Measurements from ENCODE around the gene PRSS57.
A peak's percentile ranks its signal among the peaks of the same experiment; 100 is the strongest.
"Not testable (repeated sequence)": the region's sequence is repeated elsewhere in the genome, so short reads cannot be mapped to it uniquely, and the experiment has no call there.

PRSS57 gene

DNA sequence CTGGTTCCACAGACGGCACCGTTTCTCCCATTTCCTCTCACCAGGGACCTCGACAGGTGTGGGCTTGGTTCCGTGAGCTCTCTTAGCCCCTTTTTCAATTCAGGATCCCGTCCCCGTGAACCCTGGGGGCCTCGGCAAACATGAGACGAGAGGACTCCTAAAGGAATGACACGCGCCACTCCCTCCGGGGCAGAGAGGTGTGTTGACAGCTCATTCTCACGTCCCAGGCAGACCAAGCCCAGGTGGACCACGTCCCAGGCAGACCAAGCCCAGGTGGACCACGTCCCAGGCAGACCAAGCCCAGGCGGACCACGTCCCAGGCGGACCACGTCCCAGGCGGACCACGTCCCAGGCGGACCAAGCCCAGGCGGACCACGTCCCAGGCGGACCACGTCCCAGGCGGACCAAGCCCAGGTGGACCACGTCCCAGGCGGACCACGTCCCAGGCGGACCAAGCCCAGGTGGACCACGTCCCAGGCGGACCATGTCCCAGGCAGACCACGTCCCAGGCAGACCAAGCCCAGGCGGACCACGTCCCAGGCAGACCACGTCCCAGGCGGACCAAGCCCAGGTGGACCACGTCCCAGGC is 28.2 kb downstream of the PRSS57 start:
- not testable (repeated sequence) for DNase-seq

DNA sequence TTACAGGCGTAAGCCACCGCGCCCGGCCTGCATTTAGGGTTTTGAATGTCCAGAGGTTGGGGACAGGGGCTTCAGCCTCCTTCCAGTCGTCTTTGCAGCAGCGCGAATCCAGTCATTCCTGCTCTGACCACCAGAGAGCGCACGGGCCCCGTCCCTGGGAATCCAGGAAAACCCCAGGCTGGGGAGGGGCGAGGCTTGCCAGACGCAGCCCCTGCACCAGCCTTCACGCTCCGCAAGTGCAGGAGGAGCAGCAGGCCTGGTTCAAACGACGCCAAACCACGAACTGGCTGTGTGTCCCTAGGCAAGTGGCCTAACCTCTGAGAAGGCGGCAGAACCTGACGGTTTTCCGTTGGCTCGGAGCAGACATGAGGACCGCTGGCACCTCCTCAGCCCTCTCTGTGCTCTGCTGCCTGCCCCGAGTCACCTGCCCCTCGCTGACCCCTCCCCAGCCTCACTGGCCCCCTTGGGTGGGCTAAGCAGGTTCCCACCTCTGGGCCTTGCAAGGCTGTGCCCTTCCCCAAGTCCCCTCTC is 30.3 kb downstream of the PRSS57 start:
- DNase-seq: peak; percentile 38

DNA sequence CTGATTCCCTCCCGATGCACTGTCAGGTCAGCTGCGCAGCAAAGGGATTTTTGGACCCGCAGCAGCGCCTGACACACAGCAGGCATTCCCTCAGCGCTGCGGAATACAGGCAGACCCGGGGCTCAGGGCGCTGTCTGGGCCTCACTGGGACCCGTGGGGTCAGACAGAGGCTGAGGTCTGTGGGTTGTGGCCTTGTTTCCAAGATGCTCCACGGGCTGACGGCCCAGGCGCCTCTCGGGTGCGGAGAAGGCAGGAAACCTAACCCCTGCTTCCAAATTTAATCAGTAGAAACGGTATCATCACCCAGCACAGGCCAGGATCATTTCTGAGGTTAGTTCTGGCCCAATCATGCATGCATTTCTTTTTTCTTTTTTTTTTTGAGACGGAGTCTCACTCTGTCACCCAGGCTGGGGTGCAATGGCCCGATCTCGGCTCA is 31.6 kb downstream of the PRSS57 start:
- DNase-seq: no peak

DNA sequence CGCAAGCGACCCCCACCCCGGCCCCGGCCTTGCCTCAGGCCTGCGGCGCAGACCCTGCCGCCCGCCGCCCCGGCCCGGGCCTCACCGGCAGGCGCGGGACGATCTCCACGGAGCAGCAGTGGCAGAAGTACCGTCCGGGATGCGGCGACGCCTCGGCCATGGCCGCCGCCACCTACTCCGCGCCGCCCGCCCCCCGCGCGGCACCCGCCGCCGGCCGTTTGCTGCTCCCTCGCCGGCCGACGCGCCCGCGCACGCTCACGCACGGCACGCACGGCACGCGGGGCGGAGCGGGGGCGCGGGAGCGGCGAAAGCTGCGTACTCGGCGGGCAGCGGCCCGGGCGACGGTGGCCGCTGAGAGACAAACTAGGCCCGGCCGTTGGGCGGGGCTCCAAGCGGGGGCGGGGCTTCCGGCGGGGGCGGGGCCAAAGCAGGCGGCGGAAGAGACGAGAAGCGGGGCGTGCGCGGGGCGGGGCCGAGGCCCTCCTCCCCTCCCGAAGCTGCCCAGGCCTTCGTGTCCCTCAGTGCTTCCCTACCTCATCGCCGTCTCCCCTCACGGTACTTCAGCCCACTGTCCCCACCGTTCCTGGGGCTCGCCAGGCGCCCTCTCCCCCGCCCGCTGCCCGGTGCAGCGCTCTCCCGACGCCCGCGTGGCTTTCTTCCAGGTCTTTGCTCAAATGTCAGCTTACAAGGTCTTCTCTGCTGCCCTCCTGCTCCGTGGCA is 32.1 kb downstream of the PRSS57 start, which contains the start of gene RNF126:
RNF126 (minus strand) TSS at position 253 of the 720 bp plus-strand sequence; CDS start at position 160, 93 bp downstream.
- peak; percentile 49 for DNase-seq

DNA sequence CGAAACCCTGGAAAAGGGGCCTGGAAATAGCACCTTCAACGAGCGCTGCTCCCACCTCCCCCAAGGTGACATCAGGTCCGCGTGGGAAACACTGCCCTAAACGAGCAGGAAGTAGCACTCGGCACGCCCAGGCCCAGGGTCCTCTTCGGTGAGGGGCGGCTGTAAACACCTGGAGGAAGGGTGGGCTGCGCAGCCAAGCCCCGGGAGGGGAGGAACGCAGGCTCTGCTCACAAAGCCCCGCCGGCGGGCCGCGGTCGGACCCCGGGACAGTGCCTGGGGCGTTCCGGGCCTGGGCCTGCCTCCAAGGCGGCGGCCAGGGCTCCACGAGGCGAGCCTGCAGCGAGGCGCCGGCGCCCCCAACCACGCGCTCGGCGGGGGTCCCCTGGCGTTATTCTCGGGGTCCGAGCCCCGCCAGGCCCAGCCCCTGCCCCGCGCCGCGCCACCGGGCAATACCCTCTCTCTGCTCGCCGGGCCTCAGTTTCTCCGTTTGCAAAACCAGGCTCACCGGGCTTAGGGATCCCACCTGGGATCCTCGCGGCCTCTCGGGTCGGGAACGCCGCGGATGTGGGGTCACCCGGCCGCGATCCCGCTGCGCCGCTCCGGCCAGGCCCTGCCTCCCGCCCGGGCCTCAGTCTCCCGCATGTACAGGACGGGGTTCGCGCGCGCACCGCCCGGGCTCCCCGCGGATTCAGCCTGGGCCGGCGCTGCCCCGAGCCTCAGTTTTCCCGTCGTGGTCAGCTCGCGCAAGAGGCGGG is 32.9 kb downstream of the PRSS57 start:
- no peak for DNase-seq

DNA sequence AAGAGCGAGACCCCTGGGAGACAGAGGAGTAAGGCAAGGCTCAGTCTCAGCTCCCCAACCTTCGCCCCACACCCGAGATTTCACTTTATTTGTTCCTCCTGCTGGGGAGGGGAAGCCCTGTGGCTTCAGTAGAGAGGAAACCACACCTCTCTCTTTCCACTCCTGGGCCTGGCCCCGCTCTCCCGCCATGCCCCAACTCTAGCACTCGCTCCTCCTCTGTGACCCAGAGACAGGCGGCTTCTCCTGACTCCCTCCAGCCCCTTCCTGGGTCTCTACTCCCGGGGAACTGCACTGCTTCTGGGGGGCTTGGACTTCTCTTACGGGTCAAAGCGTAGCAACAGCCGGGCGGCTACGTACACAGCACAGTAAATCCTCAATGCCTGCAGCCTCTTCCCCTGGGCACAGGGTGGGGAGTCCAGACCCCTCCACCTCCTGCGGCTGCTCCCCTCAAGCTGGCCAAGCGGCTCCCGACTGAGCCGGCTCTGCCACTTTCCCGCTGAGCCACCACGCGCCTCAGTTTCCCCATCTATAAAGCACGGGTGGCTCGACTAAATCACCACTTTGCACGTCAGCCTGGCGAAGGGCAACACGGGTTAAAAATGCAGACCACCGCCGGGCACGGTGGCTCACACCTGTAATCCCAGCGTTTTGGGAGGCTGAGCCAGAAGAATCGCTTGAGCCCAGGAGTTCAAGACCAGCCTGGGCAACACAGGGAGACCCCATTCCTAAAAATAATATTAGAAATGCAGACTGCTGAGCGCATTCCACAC is 33.6 kb downstream of the PRSS57 start:
- no peak for DNase-seq

DNA sequence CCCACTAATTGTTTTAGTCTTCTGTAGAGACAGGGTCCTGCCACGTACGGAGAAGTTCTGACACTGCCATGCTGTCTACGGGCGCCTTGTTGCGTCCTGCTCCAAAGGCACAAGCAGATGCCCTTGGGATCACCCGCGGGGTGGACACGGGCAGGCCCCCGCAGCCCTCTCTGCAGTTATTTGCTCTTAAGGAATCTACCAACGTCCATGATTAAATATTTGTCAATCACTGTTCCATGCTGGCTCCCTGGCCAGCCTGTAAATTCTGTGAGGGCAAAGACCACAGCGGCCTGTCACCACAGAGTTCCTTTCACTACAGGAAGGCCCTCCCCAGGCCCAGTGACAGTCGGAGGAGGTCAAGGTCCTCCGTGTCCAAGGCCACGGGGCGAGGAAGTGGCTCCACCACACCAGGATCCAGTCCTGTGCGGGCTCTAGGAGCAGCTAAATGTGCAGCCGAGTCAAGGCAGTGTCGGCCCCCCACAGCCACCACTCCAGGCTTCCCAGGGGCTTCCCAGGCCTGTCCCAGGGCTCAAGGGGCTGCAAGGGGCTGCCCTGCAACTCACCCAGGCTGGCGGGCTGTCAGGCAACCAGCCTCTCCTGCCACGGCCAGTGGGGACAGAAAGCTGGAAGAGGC is 34.3 kb downstream of the PRSS57 start:
- no peak for DNase-seq

DNA sequence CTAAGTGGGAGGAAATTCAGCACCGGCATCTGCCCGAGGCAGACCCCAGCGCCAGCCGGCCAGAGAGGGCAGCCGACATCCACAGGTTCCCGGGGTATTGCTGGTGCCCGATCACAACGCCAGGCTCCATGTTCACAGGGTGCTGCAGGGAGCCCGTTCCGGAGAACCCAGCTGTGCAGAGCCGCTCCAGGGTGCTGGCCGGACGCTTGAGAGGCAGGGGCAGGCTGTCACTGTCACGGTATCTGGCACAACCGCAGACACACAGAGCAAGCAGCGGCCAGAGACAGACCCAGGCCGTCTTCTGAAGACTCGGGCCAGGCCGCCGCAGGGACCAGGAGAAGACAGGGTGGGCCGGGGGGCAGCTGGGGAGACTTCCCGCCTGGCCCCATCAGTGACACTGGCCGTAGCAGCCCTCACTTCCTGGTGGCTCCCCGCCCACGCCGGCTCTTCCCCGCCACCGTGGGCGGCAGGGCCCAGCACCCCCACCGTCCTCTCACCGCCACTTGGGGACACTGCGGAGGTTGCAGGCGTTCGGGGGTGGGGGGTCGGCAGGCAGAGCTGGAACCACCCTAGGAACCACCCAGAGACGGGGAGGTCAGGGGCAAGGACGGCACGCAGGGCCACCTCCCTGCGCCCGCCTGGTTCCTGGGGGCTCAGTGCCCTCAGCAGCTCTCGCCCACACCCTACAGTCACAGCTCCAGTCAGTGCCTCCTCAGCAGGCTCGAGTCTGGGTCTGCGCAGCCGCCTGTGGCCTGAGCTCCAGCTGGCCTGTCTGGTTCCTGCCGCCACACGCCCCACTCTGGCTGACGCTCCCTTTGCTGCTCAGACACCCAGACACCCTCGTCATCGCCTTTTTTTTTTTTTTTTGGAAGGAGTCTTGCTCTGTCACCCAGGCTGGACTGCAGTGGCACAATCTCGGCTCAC is 36.1 kb downstream of the PRSS57 start:
- DNase-seq: no peak

DNA sequence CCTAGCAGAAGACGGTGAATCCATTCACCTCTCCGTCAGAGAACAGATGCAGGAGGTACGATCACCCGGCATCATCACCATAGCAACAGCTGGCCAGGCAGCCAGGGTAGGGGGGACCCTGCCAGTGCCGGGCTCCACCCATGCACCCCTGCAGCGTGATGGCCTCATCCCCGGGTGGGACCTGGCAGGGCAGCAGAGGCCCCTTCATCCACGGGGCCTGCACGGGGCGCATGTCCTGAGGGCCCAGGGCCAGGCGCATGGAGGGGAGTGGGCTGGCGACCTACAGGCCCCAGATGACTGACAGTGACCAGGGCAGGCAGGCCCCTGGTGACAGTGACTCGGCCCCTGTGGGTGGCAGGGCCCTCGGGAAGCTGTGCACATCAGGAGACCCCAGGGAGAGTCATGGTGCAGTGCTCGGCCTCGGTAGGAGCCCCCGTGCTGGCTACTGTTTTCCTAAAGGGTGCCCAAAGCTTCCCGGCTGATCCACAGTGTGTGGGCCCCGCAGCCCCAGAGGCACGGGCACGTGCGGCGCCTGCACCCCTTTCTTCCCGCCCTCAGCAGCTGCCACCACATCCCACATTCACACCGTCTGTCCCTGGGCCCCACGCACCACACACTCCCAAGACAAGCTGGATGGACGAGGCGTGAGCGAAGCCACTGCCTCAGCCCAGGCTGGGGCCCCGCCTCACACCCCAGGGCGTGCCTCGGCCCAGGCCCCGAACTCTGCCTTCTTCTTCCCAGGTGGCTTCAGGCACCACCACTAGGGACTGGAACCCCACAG is 37.0 kb downstream of the PRSS57 start:
- no peak for DNase-seq

DNA sequence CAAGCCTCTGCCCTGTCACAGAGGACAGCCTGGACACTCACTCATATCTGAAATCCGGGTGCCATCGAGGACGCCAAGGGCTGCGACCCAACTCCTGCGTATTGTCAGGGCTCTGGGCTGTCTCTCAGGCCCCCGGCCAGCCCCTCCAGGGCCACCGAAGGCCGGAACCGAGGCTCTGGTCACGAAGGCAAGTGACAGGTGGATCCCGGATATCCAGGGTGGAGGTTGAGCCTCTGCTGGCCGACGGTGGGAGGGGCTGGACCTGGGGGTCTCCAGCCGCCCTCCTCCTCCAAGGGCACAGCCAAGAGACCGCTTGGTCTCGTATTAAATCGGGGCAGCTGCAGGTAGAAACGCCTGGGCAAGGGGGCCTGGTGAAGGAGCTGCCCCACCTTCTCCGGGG is 37.6 kb downstream of the PRSS57 start:
- no peak for DNase-seq

DNA sequence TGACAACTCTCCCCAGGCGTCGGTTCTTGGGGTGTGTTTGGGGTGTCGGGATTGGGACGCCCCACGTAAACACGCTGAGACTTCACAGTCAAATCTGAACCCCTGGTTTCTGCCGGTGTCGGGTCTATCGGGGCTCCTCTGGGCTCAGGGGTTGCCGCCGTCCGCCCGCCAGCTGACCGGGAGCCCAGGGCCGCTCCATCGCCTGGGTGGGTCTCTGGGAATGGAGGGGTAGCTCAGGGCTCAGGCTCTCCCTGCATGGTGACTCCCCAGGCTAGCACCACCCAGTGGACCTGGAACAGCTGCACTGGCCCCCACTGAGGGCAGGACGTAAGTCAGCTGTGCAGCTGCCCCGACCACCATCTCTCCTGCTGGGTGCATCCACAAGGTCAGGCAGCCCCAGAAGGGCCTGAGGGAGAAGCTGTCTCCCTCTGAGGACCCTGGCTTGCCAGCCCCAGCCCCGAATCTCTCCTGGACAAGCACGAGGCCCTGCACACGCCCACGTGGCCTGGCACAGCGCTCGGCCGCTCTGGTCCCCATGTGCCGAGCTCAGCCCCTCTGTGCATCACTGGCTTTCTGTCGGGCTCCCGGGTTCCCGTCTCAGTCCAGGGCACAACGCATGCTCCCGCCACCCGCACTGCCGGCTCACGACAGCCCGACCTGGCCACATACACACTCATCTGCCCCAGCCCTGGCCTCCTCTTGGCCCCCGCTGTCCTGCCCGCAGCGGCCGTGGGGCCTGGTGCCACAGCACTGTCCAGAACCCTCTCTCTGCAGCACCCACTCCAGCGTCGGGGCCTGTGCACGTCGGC is 38.3 kb downstream of the PRSS57 start:
- DNase-seq: no peak

DNA sequence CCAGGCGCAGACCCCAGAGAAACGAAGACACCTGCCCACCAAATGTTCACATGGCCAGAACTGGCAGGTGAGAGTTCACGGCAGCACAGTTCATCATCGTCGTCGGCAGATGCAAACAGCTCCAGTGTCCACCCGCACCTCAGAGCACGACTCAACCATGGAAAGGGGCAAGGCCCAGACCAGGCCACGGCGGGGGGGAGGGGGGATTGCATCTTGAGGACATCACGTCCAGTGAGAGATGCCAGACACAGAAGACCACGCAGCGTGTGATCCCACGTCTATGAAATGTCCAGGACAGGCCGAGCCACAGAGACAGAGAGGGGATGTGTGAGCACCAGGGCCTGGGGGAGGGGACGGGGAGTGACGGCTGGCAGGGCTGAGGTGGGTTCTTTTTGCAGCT is 39.6 kb downstream of the PRSS57 start:
- no peak for DNase-seq

DNA sequence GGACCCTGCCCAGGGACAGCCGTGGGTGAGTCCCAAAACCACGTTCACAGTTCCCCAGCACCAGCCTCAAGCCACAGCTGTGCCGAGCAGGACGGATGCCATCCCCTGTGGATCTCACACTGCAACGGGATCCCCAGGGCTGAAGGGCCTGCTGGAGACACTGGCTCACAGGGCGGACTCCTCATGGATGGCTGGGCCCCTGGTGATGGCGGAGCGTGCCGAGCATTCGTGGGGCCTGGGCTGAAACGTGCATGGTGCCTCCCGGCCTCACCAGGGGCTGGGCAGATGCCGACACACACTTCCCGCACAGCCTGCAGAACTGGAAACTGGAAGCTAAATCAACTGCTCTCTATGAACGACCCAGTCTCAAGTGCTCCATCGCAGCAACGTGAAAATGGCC is 41.8 kb downstream of the PRSS57 start:
- DNase-seq: no peak

DNA sequence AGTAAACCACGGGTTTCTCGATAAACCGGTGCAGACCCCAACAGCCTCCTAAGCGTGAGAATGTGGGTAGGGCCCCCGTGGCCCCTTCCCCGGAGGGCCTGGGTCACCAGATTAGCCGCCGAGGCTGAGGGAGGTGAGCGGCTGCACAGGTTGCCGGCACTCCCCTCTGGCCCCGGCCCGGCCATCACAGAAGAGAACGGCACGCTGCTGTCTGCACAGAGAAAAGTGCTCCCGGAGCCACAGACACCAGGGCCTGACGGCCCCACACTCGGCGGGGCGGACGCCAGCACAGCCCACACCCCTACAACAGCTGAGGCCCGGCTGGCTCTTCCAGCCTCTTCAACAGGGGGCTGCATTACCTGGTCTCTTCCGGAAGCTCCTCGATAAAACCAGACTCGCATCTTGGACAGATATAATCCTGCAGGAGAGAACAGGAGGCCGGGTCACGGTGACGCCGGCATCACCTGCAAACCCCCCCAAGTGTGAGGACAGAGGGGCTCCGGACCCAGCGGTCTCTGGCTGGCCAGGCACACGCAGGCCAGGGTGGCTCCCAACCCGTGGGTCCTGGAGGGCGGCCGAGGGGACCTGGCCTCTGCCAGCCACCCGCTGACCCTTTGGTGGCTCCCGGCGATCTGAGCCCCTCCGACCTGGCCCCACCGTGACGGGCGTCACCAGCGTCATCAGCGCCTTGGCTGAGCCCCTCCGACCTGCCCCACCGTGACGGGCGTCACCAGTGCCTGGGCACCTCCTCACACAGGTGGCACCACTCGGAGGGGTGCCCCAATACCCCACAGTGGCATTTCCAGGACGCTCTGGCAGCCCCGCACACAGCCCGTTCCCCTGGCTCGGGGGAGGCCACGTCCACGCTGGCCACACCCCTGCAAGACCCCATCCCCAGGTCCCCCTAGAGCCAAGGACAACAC is 42.5 kb downstream of the PRSS57 start:
- DNase-seq: no peak

DNA sequence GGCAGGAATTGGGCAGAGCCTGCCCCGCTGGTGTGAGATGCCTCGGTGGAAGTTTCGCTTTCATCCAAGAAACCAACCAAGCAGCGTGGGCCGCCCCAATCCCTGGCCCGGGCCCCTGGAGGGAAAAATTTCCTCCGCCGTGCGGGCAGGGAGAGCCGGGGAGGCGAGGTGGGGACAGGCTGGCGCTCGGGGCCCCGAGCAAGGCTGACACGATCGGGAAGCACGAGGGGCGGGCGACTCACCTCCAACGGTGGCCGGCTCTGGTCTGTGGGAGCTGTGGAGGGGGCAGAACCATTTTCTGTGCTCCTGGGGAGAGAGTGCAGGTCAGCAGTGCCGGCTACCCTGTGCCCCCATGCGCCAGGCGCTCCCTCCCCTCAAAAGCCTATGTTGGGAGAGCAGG is 43.3 kb downstream of the PRSS57 start:
- no peak for DNase-seq

DNA sequence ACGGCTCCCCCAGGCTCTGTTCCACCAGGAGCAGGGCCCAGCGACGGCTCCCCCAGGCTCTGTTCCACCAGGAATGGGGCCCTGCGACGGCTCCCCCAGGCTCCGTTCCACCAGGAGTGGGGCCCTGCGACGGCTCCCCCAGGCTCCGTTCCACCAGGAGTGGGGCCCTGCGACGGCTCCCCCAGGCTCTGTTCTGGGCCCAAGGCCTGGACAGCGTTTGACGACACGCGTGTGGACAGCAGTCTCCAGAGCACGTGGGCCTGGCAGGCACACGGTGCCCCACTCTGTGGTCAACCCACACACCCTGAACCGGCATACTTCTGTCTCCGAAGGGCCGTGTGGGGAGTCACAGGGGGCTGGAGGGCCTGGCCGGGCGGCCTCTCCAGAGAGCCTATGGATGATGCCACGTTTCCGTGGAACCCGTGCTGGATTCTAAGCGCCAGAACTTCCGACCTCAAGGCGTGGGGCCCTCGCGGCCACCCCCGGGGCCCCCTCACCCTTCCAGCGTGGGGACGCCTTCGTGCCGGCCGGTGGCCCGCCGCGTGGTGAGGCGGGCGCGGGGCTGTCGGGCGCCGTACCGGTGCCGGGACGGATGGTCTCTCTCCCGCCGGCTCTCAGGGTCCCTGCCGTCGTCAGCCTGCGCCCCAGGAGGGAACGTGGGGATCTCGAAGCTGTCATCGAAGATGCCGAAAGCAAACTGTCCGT is 44.0 kb downstream of the PRSS57 start:
- no peak for DNase-seq

DNA sequence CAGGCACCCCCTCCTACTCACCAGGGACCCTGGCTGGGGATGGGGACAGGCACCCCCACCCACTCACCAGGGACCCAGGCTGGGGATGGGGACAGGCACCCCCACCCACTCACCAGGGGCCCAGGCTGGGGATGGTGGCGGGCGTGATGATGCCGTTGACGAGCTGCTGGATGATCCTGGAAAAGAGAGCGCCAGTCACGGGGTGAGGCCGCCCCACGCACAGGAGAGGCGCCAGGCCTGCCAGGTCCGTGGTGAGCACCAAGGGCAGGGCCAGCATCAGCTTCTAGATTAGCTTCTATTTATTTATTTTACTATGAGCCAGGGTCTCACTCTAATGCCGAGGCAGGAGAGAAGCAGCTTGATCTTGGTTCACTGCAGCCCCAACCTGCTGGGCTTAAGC is 45.1 kb downstream of the PRSS57 start:
- DNase-seq: no peak

All from DMS 273 treated with DMSO at 0.1 percent for 48 hours (cell line).